Activated naive CD4-positive, alpha-beta T cell (primary cell): ENCODE measurements around the gene FKBP15.
"Not testable (repeated sequence)": the region's sequence is repeated elsewhere in the genome, so short reads cannot be mapped to it uniquely, and the experiment has no call there.

Source experiments
- DNase-seq, 4 experiments: peaks; one replicate each; lab custom pipeline; 2025; lab: John Stamatoyannopoulos, UW

Gene FKBP15

GRCh38 chr9:113143432-113144227 is 77.4 kb downstream of the FKBP15 start:
- DNase-seq = no peak

- DNase-seq = not testable (repeated sequence)
Observed at GRCh38 chr9:113140896-113141295, 80.2 kb downstream of the FKBP15 start.

GRCh38 chr9:113139953-113140352 is 81.1 kb downstream of the FKBP15 start:
- no peak for DNase-seq

GRCh38 chr9:113139225-113139829 is 81.8 kb downstream of the FKBP15 start:
- no peak for DNase-seq

GRCh38 chr9:113138760-113139159 is 82.3 kb downstream of the FKBP15 start:
- no peak for DNase-seq

GRCh38 chr9:113137196-113138168 is 83.6 kb downstream of the FKBP15 start:
- DNase-seq = no peak

GRCh38 chr9:113131689-113132151 is 89.4 kb downstream of the FKBP15 start:
- DNase-seq = no peak

- no peak for DNase-seq
Observed at GRCh38 chr9:113129884-113130283, 91.2 kb downstream of the FKBP15 start.

- no peak for DNase-seq
Observed at GRCh38 chr9:113129466-113129865, 91.6 kb downstream of the FKBP15 start.

GRCh38 chr9:113125386-113126035 is 95.6 kb downstream of the FKBP15 start:
- DNase-seq = no peak

- not testable (repeated sequence) for DNase-seq
Observed at GRCh38 chr9:113118829-113119228, 102.2 kb downstream of the FKBP15 start.
